ENCODE measurements around the gene GH2.

Gene GH2

DNA sequence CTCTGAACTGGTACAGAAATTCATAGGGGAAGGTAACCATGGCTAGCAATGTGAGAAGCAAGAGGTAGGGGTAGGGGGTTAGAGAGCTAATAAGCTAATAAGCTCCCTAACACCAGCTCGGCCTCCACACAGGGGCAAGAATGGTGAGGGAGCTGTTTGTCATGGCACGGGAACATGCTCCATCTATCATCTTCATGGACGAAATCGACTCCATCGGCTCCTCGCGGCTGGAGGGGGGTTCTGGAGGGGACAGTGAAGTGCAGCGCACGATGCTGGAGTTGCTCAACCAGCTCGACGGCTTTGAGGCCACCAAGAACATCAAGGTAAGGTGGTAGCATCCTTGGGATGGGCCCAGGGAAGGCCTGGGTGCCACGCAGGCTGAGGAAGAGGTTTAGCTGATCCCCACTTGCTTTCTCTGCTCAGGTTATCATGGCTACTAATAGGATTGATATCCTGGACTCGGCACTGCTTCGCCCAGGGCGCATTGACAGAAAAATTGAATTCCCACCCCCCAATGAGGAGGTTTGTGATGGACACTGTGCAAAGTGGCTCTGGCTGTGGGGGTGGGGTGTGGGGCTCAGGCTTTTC is 50.7 kb downstream of the GH2 start:
- no peak for ATAC-seq
- TF ChIP-seq TOX (CRISPR knock-in tag; IDR thresholded peaks at IDR 0.05; ENCODE audit: borderline replicate concordance) = no peak
- TF ChIP-seq ZFP3 (CRISPR knock-in tag; IDR thresholded peaks at IDR 0.05) = no peak
- TF ChIP-seq, protein P1, sequence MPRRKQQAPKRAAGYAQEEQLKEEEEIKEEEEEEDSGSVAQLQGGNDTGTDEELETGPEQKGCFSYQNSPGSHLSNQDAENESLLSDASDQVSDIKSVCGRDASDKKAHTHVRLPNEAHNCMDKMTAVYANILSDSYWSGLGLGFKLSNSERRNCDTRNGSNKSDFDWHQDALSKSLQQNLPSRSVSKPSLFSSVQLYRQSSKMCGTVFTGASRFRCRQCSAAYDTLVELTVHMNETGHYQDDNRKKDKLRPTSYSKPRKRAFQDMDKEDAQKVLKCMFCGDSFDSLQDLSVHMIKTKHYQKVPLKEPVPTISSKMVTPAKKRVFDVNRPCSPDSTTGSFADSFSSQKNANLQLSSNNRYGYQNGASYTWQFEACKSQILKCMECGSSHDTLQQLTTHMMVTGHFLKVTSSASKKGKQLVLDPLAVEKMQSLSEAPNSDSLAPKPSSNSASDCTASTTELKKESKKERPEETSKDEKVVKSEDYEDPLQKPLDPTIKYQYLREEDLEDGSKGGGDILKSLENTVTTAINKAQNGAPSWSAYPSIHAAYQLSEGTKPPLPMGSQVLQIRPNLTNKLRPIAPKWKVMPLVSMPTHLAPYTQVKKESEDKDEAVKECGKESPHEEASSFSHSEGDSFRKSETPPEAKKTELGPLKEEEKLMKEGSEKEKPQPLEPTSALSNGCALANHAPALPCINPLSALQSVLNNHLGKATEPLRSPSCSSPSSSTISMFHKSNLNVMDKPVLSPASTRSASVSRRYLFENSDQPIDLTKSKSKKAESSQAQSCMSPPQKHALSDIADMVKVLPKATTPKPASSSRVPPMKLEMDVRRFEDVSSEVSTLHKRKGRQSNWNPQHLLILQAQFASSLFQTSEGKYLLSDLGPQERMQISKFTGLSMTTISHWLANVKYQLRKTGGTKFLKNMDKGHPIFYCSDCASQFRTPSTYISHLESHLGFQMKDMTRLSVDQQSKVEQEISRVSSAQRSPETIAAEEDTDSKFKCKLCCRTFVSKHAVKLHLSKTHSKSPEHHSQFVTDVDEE (CRISPR knock-in tag; IDR thresholded peaks at IDR 0.05) = no peak
- no peak for TF ChIP-seq PPARA (CRISPR knock-in tag; IDR thresholded peaks at IDR 0.05; ENCODE audit: borderline replicate concordance)
- no peak for TF ChIP-seq CSDC2 (CRISPR knock-in tag; IDR thresholded peaks at IDR 0.05)
- no peak for TF ChIP-seq BACH2 (CRISPR knock-in tag; IDR thresholded peaks at IDR 0.05; ENCODE audit: borderline replicate concordance)
- TF ChIP-seq GLIS3 (CRISPR knock-in tag; IDR thresholded peaks at IDR 0.05) = no peak
- TF ChIP-seq, protein P2, sequence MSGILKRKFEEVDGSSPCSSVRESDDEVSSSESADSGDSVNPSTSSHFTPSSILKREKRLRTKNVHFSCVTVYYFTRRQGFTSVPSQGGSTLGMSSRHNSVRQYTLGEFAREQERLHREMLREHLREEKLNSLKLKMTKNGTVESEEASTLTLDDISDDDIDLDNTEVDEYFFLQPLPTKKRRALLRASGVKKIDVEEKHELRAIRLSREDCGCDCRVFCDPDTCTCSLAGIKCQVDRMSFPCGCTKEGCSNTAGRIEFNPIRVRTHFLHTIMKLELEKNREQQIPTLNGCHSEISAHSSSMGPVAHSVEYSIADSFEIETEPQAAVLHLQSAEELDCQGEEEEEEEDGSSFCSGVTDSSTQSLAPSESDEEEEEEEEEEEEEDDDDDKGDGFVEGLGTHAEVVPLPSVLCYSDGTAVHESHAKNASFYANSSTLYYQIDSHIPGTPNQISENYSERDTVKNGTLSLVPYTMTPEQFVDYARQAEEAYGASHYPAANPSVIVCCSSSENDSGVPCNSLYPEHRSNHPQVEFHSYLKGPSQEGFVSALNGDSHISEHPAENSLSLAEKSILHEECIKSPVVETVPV (CRISPR knock-in tag; IDR thresholded peaks at IDR 0.05) = no peak
- TF ChIP-seq ISL1 (CRISPR knock-in tag; IDR thresholded peaks at IDR 0.05) = no peak
- TF ChIP-seq ZNF8 (CRISPR knock-in tag; IDR thresholded peaks at IDR 0.05) = no peak
- TF ChIP-seq, protein P3, sequence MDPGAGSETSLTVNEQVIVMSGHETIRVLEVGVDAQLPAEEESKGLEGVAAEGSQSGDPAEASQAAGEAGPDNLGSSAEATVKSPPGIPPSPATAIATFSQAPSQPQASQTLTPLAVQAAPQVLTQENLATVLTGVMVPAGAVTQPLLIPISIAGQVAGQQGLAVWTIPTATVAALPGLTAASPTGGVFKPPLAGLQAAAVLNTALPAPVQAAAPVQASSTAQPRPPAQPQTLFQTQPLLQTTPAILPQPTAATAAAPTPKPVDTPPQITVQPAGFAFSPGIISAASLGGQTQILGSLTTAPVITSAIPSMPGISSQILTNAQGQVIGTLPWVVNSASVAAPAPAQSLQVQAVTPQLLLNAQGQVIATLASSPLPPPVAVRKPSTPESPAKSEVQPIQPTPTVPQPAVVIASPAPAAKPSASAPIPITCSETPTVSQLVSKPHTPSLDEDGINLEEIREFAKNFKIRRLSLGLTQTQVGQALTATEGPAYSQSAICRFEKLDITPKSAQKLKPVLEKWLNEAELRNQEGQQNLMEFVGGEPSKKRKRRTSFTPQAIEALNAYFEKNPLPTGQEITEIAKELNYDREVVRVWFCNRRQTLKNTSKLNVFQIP (CRISPR knock-in tag; IDR thresholded peaks at IDR 0.05; ENCODE audit: borderline replicate concordance, low read depth) = no peak
- TF ChIP-seq ZFP30 (CRISPR knock-in tag; IDR thresholded peaks at IDR 0.05) = no peak
- no peak for TF ChIP-seq ZC3H10 (CRISPR knock-in tag; IDR thresholded peaks at IDR 0.05)
- TF ChIP-seq ARNTL (CRISPR knock-in tag; IDR thresholded peaks at IDR 0.05; ENCODE audit: borderline replicate concordance, low read depth) = no peak
- TF ChIP-seq, protein P4, sequence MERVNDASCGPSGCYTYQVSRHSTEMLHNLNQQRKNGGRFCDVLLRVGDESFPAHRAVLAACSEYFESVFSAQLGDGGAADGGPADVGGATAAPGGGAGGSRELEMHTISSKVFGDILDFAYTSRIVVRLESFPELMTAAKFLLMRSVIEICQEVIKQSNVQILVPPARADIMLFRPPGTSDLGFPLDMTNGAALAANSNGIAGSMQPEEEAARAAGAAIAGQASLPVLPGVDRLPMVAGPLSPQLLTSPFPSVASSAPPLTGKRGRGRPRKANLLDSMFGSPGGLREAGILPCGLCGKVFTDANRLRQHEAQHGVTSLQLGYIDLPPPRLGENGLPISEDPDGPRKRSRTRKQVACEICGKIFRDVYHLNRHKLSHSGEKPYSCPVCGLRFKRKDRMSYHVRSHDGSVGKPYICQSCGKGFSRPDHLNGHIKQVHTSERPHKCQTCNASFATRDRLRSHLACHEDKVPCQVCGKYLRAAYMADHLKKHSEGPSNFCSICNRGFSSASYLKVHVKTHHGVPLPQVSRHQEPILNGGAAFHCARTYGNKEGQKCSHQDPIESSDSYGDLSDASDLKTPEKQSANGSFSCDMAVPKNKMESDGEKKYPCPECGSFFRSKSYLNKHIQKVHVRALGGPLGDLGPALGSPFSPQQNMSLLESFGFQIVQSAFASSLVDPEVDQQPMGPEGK (CRISPR knock-in tag; IDR thresholded peaks at IDR 0.05; ENCODE audit: borderline replicate concordance) = no peak
- TF ChIP-seq TCF4 (CRISPR knock-in tag; IDR thresholded peaks at IDR 0.05; ENCODE audit: borderline replicate concordance) = no peak
- TF ChIP-seq ESRRG (CRISPR knock-in tag; IDR thresholded peaks at IDR 0.05) = no peak
- TF ChIP-seq RARB (CRISPR knock-in tag; IDR thresholded peaks at IDR 0.05) = no peak
- TF ChIP-seq ZNF565 (CRISPR knock-in tag; conservative IDR thresholded peaks at IDR 0.05; ENCODE audit: low read depth) = no peak
- TF ChIP-seq, protein P5, sequence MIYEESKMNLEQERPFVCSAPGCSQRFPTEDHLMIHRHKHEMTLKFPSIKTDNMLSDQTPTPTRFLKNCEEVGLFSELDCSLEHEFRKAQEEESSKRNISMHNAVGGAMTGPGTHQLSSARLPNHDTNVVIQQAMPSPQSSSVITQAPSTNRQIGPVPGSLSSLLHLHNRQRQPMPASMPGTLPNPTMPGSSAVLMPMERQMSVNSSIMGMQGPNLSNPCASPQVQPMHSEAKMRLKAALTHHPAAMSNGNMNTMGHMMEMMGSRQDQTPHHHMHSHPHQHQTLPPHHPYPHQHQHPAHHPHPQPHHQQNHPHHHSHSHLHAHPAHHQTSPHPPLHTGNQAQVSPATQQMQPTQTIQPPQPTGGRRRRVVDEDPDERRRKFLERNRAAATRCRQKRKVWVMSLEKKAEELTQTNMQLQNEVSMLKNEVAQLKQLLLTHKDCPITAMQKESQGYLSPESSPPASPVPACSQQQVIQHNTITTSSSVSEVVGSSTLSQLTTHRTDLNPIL (CRISPR knock-in tag; IDR thresholded peaks at IDR 0.05; ENCODE audit: low read depth) = no peak

DNA sequence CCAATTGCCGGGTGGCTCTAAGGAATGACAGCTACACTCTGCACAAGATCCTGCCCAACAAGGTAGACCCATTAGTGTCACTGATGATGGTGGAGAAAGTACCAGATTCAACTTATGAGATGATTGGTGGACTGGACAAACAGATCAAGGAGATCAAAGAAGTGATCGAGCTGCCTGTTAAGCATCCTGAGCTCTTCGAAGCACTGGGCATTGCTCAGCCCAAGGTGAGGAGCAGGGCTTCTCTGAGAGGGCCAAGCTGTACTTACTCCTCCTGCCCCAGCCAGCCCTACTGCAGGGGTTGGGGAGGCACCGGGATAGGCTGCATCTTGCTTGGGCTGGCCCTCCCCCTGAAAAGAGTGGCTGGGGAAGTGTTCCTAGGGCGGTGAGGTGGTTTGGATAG is 51.5 kb downstream of the GH2 start:
- no peak for ATAC-seq
- no peak for TF ChIP-seq ARNTL (CRISPR knock-in tag; IDR thresholded peaks at IDR 0.05; ENCODE audit: borderline replicate concordance, low read depth)
- TF ChIP-seq, protein P1 (CRISPR knock-in tag; IDR thresholded peaks at IDR 0.05) = no peak
- no peak for TF ChIP-seq ZNF70 (CRISPR knock-in tag; IDR thresholded peaks at IDR 0.05)
- TF ChIP-seq TOX (CRISPR knock-in tag; IDR thresholded peaks at IDR 0.05; ENCODE audit: borderline replicate concordance) = no peak
- no peak for TF ChIP-seq ZC3H10 (CRISPR knock-in tag; IDR thresholded peaks at IDR 0.05)
- no peak for TF ChIP-seq ZFP3 (CRISPR knock-in tag; IDR thresholded peaks at IDR 0.05)
- TF ChIP-seq GLIS3 (CRISPR knock-in tag; IDR thresholded peaks at IDR 0.05) = no peak
- no peak for TF ChIP-seq ZFP30 (CRISPR knock-in tag; IDR thresholded peaks at IDR 0.05)
- no peak for TF ChIP-seq CSDC2 (CRISPR knock-in tag; IDR thresholded peaks at IDR 0.05)
- TF ChIP-seq, protein P2 (CRISPR knock-in tag; IDR thresholded peaks at IDR 0.05) = no peak
